Testis (tissue), 2 donors: Measurements from ENCODE around the gene SLC17A9.

Source experiments
- CTCF ChIP-seq, 3 experiments: fragments of 450-650 bp in 2 of 3; fragments of 200-600 bp in 1 of 3; sonication (generic) in 1 of 3; IDR thresholded peaks; one replicate each; pipeline ENCODE4 v1.5.1; 2016 to 2019; ENCODE audit warnings: antibody characterized with exemption in 3 of 3, mild to moderate bottlenecking in 2 of 3, moderate library complexity in 1 of 3
- POLR2A ChIP-seq: fragments of 450-650 bp; IDR thresholded peaks from one replicate; pipeline ENCODE4 v1.6.1; 2017; ENCODE audit warnings: antibody characterized with exemption, mild to moderate bottlenecking, moderate library complexity

- no peak for TF ChIP-seq CTCF (IDR thresholded peaks at IDR 0.05)
- TF ChIP-seq POLR2A: no peak
These were observed 65.4 kb downstream of the SLC17A9 start for GRCh38 chr20:63017826-63018411.
